OCI-LY7 (cell line): ENCODE measurements around the gene CD1B. TPM values are rescaled to one million over a fixed set of nuclear protein-coding genes. Genes with fewer than 3 reads are reported as not detected.

Experiments used
- BruUV-seq: library from RNA; stranded (reverse); fragments of 400-500 nt; replicated peaks from 2 replicates; lab custom pipeline; 2021; lab: Mats Ljungman, UMichigan
- CTCF ChIA-PET: fragments of 300-600 bp; sonication (Branson Sonifier 250); formaldehyde crosslinking; loops from one replicate; lab custom pipeline; 2022; ENCODE audit warnings: antibody characterized with exemption; ENCODE audit not compliant: unreplicated experiment; lab: Charles Lee
- POLR2A ChIA-PET: fragments of 300-600 bp; sonication (Branson Sonifier 250); formaldehyde crosslinking; loops from one replicate; lab custom pipeline; 2022; ENCODE audit warnings: antibody characterized with exemption; lab: Charles Lee
- DNase-seq: peaks from one replicate; pipeline ENCODE4 v3.0.0-alpha.2; 2015; ENCODE audit warnings: low spot score
- H2AFZ ChIP-seq: fragments of 200-600 bp; sonication (generic), shearing (Covaris generic); 2 replicates; pipeline ENCODE4 v1.6.1; 2014; ENCODE audit warnings: mild to moderate bottlenecking, antibody characterized with exemption, low read length, moderate library complexity
- H3K27ac ChIP-seq: fragments of 200-600 bp; sonication (generic); 2 replicates; pipeline ENCODE4 v1.5.1; 2014; ENCODE audit warnings: mixed run types, low read depth, mild to moderate bottlenecking, moderate library complexity, low read length, inconsistent platforms; ENCODE audit not compliant: poor library complexity, severe bottlenecking
- H3K36me3 ChIP-seq: fragments of 200-600 bp; sonication (generic); 2 replicates; pipeline ENCODE4 v1.6.1; 2014; ENCODE audit warnings: mild to moderate bottlenecking, antibody characterized with exemption, low read length, moderate library complexity, mixed read lengths; ENCODE audit not compliant: insufficient read depth
- H3K4me1 ChIP-seq: fragments of 200-600 bp; sonication (generic); 2 replicates; pipeline ENCODE4 v1.5.1; 2014; ENCODE audit warnings: mild to moderate bottlenecking, low read length; ENCODE audit not compliant: insufficient read depth, poor library complexity, severe bottlenecking
- H3K4me2 ChIP-seq: fragments of 200-600 bp; sonication (generic); 2 replicates; pipeline ENCODE4 v1.6.1; 2014; ENCODE audit warnings: mild to moderate bottlenecking, low read length
- H3K4me3 ChIP-seq: fragments of 200-600 bp; sonication (generic); 2 replicates; pipeline ENCODE4 v1.5.1; 2014; ENCODE audit warnings: mild to moderate bottlenecking, low read depth, low read length; ENCODE audit not compliant: poor library complexity, severe bottlenecking
- H3K79me2 ChIP-seq: fragments of 200-600 bp; sonication (generic); 2 replicates; pipeline ENCODE4 v1.6.1; 2016; ENCODE audit warnings: low read depth, mild to moderate bottlenecking, low read length, moderate library complexity, mixed read lengths; ENCODE audit not compliant: insufficient read depth
- H3K9me2 ChIP-seq: fragments of 200-600 bp; sonication (generic); 2 replicates; pipeline ENCODE4 v1.6.1; 2016; ENCODE audit warnings: mild to moderate bottlenecking, low read length, mixed read lengths; ENCODE audit not compliant: insufficient read depth
- H3K9me3 ChIP-seq: fragments of 200-600 bp; sonication (generic); 2 replicates; pipeline ENCODE4 v1.6.1; 2014; ENCODE audit warnings: mild to moderate bottlenecking, mixed run types, low read length, mixed read lengths
- H4K20me1 ChIP-seq: fragments of 200-600 bp; sonication (generic); 2 replicates; pipeline ENCODE4 v1.6.1; 2014; ENCODE audit warnings: mild to moderate bottlenecking, antibody characterized with exemption, low read length, moderate library complexity, mixed read lengths; ENCODE audit not compliant: insufficient read depth
- CTCF ChIP-seq: fragments of 200-600 bp; sonication (generic); conservative IDR thresholded peaks from 2 replicates; pipeline ENCODE4 v1.5.1; 2014; ENCODE audit warnings: mild to moderate bottlenecking, antibody characterized with exemption, low read length, moderate library complexity, mixed read lengths
- EZH2phosphoT487 ChIP-seq: fragments of 200-600 bp; sonication (generic); IDR thresholded peaks from 2 replicates; pipeline ENCODE4 v1.6.1; 2018; ENCODE audit warnings: low read depth, borderline replicate concordance, mild to moderate bottlenecking, mixed run types, antibody characterized with exemption, low read length, moderate library complexity, mixed read lengths
- intact Hi-C: fragments of 100-400 bp; cut with micrococcal nuclease; formaldehyde crosslinking; loops from one replicate; pipeline ENCODE4 v1.10.0; 2022; ENCODE audit not compliant: unreplicated experiment
- total RNA-seq, 2 experiments: library from RNA; depleted of rRNA in 1 of 2; stranded (reverse); fragments of >200 nt in 1 of 2; shearing (Covaris generic) in 1 of 2; gene quantifications; 2 replicates each; pipeline ENCODE4 v1.2.3, GENCODE V29; 2014 to 2022

Gene CD1B
- total RNA-seq, 2 experiments from 2014 or later: not detected

GRCh38 chr1:158355773-158356285 lies 24.5 kb upstream of the CD1B start:
- Histone ChIP-seq H3K9me2 (no peaks in the 10 kb centered on the region), H3K27ac (no peak overlapping the region), H3K79me2 (no peaks in the 10 kb centered on the region), H3K4me1 (no peaks in the 10 kb centered on the region), H4K20me1 (no peaks in the 10 kb centered on the region), H3K9me3 (no peaks in the 10 kb centered on the region), H3K4me3 (no peak overlapping the region), H3K36me3 (no peaks in the 10 kb centered on the region), H3K4me2 (no peak overlapping the region), H2AFZ (no peak overlapping the region)
- TF ChIP-seq CTCF (no peak), EZH2phosphoT487 (no peak)
- no TSS peak for BruUV-seq
- DNase-seq: no peak
- intact Hi-C loops: no loop called here
- CTCF ChIA-PET: no interaction called here
- POLR2A ChIA-PET: interaction anchor here (0.7 kb wide), 1 partner anchor 1750 kb away, joined by 4 read pairs; no protein-coding TSS in a partner anchor

GRCh38 chr1:158354255-158354654 lies 22.9 kb upstream of the CD1B start:
- CTCF ChIA-PET: no interaction called here
- intact Hi-C loops: no loop called here
- BruUV-seq: no TSS peak

More at GRCh38 chr1:158354255-158354654, 22.9 kb upstream of the CD1B start:
- TF ChIP-seq EZH2phosphoT487 (no peak), CTCF (no peak)
- no peak for DNase-seq
- POLR2A ChIA-PET: interaction anchor here (0.6 kb wide), 2 partner anchors 643 to 869 kb away, joined by 3 read pairs; no protein-coding TSS in a partner anchor
- Histone ChIP-seq H2AFZ (no peak overlapping the region), H3K4me1 (no peaks in the 10 kb centered on the region), H3K4me2 (no peak overlapping the region), H3K36me3 (no peaks in the 10 kb centered on the region), H3K79me2 (no peaks in the 10 kb centered on the region), H3K9me3 (no peaks in the 10 kb centered on the region), H3K4me3 (no peak overlapping the region), H3K27ac (no peak overlapping the region), H3K9me2 (no peaks in the 10 kb centered on the region), H4K20me1 (no peaks in the 10 kb centered on the region)
